ENCODE data around the gene TMEM91. TPM values are rescaled to one million over a fixed set of nuclear protein-coding genes. Genes with fewer than 3 reads are reported as not detected.

Gene TMEM91
- total RNA-seq, 2 experiments from 2014 or later, result 10.7 to 12.7 TPM

DNA sequence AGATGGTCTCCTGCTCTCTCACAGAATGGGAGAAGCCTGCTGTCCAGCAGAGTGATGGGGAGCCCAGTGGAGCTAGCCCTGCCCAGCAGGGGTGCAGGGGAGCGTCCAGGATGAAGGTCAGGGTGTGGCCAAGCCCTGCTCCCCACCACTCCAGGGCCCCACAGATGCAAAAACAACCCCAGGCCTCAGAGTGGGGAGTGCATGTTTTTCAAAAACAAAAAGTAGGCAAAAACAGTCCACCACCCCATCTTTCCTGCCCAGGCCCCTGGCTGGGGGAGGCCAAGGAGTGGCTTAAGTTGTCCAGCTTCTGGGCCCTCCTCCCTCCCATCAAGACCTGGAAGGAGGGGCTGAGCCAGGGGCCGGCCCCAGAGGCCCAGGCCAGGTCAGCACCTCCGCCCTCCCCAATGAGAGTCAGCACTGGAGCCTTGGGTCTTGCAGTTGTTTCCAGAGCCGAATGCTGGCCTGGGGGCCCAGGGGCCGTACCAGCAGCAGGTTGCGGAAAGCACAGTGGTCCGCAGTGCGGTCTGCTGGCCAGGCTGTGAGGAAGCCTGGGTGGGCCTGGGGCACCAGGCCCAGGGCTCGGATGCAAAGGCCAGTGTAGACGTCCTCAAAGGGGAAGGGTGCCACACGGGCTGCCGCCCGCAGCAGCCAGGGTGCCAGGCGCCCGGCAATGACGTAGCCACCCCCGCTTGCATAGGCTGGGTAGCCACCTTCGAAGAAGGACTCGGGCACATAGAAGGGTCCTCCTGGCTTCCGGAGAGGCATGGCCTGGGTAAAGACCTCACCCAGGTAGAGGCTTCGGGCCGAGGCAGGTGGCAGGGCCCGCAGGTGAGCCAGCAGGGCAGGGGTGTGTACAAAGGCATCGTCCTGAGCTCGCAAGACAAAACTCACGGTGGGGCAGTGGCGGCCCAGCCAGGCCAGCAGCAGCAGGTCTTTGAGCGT is 49.1 kb downstream of the TMEM91 start:
- TF ChIP-seq EZH2phosphoT487 (IDR thresholded peaks at IDR 0.05; ENCODE audit: borderline replicate concordance, low read depth, low read length), result no peak
- TF ChIP-seq, protein P1, sequence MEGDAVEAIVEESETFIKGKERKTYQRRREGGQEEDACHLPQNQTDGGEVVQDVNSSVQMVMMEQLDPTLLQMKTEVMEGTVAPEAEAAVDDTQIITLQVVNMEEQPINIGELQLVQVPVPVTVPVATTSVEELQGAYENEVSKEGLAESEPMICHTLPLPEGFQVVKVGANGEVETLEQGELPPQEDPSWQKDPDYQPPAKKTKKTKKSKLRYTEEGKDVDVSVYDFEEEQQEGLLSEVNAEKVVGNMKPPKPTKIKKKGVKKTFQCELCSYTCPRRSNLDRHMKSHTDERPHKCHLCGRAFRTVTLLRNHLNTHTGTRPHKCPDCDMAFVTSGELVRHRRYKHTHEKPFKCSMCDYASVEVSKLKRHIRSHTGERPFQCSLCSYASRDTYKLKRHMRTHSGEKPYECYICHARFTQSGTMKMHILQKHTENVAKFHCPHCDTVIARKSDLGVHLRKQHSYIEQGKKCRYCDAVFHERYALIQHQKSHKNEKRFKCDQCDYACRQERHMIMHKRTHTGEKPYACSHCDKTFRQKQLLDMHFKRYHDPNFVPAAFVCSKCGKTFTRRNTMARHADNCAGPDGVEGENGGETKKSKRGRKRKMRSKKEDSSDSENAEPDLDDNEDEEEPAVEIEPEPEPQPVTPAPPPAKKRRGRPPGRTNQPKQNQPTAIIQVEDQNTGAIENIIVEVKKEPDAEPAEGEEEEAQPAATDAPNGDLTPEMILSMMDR (conservative IDR thresholded peaks at IDR 0.05; ENCODE audit: low read length), result no peak
- H3K4me2 ChIP-seq (ENCODE audit: low read length), result no peak overlapping the region
- H3K36me3 ChIP-seq (ENCODE audit: insufficient read depth, low read length), result peaks cover 10% of the 10 kb centered on the region; the same call in 1 of the 2 replicates
- intact Hi-C loops (cut with micrococcal nuclease; ENCODE audit: unreplicated experiment), result no loop called here
- no peak overlapping the region for H3K27ac ChIP-seq (ENCODE audit: low read depth, low read length, poor library complexity, severe bottlenecking)
- no peaks in the 10 kb centered on the region for H4K20me1 ChIP-seq (ENCODE audit: insufficient read depth, low read length)
- H3K4me3 ChIP-seq (ENCODE audit: low read depth, low read length, poor library complexity, severe bottlenecking), result no peak overlapping the region
- H3K9me3 ChIP-seq (ENCODE audit: low read length), result no peaks in the 10 kb centered on the region
- no peak overlapping the region for H2AFZ ChIP-seq (ENCODE audit: low read length)
- no TSS peak for BruUV-seq (replicated peaks)
- DNase-seq (ENCODE audit: low spot score), result no peak
- ChIA-PET CTCF (ENCODE audit: unreplicated experiment) (no interaction called here), POLR2A (no interaction called here)
- no peaks in the 10 kb centered on the region for H3K79me2 ChIP-seq (ENCODE audit: insufficient read depth, low read depth, low read length)
- H3K4me1 ChIP-seq (ENCODE audit: insufficient read depth, low read length, poor library complexity, severe bottlenecking), result no peaks in the 10 kb centered on the region
- no peaks in the 10 kb centered on the region for H3K9me2 ChIP-seq (ENCODE audit: insufficient read depth, low read length)

DNA sequence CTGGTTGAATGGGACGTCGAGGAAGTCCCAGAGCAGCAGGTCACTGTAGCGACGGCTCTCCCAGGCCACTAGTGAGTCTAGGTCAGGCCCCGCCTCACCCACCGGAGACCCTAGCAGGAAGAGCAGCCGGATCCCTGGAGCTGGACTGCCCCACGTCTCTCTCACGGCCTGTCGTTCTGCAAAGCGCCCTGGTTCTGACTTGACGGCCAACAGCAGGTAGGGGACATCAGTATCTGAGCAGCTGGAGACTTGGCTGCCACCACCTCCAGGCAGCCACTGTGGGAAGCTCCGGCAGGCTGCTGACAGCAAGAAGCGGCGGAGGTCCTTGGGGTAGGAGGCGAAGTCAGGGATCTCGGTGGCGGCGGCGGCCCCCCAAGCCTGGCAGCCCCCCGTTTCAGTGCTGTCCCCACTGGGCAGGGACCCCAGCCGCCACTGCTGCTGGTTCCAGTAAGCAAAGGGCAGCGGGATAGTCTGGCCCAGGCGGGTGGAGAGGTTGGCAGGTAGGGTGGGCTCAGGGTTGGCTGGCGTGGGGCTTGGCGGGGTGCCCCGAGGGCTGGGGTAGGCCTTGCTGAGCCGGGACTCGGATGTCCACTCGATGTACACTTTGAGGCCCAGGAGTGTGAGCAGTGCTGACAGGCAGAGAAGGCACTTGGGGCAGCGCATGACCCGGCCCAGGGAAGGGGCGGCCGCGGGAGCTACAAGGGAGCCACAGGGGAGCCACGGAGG is 49.9 kb downstream of the TMEM91 start:
- no TSS peak for BruUV-seq (replicated peaks)
- Histone ChIP-seq H3K9me3 (ENCODE audit: low read length) (no peaks in the 10 kb centered on the region), H3K79me2 (ENCODE audit: insufficient read depth, low read depth, low read length) (no peaks in the 10 kb centered on the region), H3K36me3 (ENCODE audit: insufficient read depth, low read length) (peaks cover 17% of the 10 kb centered on the region; the same call in 1 of the 2 replicates), H2AFZ (ENCODE audit: low read length) (no peak overlapping the region), H3K4me1 (ENCODE audit: insufficient read depth, low read length, poor library complexity, severe bottlenecking) (no peaks in the 10 kb centered on the region), H3K27ac (ENCODE audit: low read depth, low read length, poor library complexity, severe bottlenecking) (no peak overlapping the region), H3K4me3 (ENCODE audit: low read depth, low read length, poor library complexity, severe bottlenecking) (no peak overlapping the region), H3K4me2 (ENCODE audit: low read length) (no peak overlapping the region), H3K9me2 (ENCODE audit: insufficient read depth, low read length) (no peaks in the 10 kb centered on the region), H4K20me1 (ENCODE audit: insufficient read depth, low read length) (no peaks in the 10 kb centered on the region)
- ChIA-PET POLR2A (no interaction called here), CTCF (ENCODE audit: unreplicated experiment) (no interaction called here)
- TF ChIP-seq EZH2phosphoT487 (IDR thresholded peaks at IDR 0.05; ENCODE audit: borderline replicate concordance, low read depth, low read length), result no peak
- TF ChIP-seq, protein P1 (conservative IDR thresholded peaks at IDR 0.05; ENCODE audit: low read length), result no peak
- intact Hi-C loops (cut with micrococcal nuclease; ENCODE audit: unreplicated experiment), result no loop called here
- DNase-seq (ENCODE audit: low spot score), result no peak
